Osteocyte (in vitro differentiated cells): ENCODE measurements around the gene NUP98. TPM values are rescaled to one million over a fixed set of nuclear protein-coding genes. Genes with fewer than 3 reads are reported as not detected.

ENCODE experiments used
- DNase-seq: peaks from one replicate; pipeline ENCODE4 v3.0.0; 2021; ENCODE audit warnings: mixed read lengths; ENCODE audit not compliant: unreplicated experiment; ENCODE audit errors: extremely low spot score
- H3K27ac Mint-ChIP-seq: one replicate; pipeline ENCODE4 v1.8.0; 2021; ENCODE audit warnings: mild to moderate bottlenecking, mixed read lengths; ENCODE audit not compliant: unreplicated experiment
- H3K27me3 Mint-ChIP-seq: one replicate; pipeline ENCODE4 v1.8.0; 2021; ENCODE audit warnings: mixed read lengths; ENCODE audit not compliant: unreplicated experiment
- H3K36me3 Mint-ChIP-seq: one replicate; pipeline ENCODE4 v1.8.0; 2021; ENCODE audit warnings: mixed read lengths; ENCODE audit not compliant: unreplicated experiment
- H3K4me1 Mint-ChIP-seq: one replicate; pipeline ENCODE4 v1.8.0; 2021; ENCODE audit warnings: mixed read lengths; ENCODE audit not compliant: unreplicated experiment
- H3K4me3 Mint-ChIP-seq: one replicate; pipeline ENCODE4 v1.8.0; 2021; ENCODE audit warnings: mild to moderate bottlenecking, moderate library complexity, mixed read lengths; ENCODE audit not compliant: unreplicated experiment
- H3K9me3 Mint-ChIP-seq: one replicate; pipeline ENCODE4 v1.8.0; 2021; ENCODE audit warnings: mixed read lengths; ENCODE audit not compliant: unreplicated experiment
- CTCF ChIP-seq: fragments of 200-600 bp; sonication (generic); IDR thresholded peaks from 2 replicates; pipeline ENCODE4 v1.5.0; 2021; ENCODE audit warnings: antibody characterized with exemption, mild to moderate bottlenecking, moderate library complexity
- total RNA-seq: library from RNA; stranded (reverse); gene quantifications from 2 replicates; pipeline ENCODE4 v1.2.1, GENCODE V29; 2021

Gene NUP98
- total RNA-seq, 1 donor from 2014 or later, result 68.9 TPM

GRCh38 chr11:3764266-3764665 lies 33.1 kb downstream of the NUP98 start:
- H3K27ac Mint-ChIP-seq, result no peak overlapping the region
- H3K4me1 Mint-ChIP-seq, result no peaks in the 10 kb centered on the region
- no peaks in the 10 kb centered on the region for H3K27me3 Mint-ChIP-seq
- H3K4me3 Mint-ChIP-seq, result no peak overlapping the region
- H3K36me3 Mint-ChIP-seq, result peaks cover 57% of the 10 kb centered on the region
- DNase-seq, result no peak
- no peaks in the 10 kb centered on the region for H3K9me3 Mint-ChIP-seq
- no peak for TF ChIP-seq CTCF

DNA sequence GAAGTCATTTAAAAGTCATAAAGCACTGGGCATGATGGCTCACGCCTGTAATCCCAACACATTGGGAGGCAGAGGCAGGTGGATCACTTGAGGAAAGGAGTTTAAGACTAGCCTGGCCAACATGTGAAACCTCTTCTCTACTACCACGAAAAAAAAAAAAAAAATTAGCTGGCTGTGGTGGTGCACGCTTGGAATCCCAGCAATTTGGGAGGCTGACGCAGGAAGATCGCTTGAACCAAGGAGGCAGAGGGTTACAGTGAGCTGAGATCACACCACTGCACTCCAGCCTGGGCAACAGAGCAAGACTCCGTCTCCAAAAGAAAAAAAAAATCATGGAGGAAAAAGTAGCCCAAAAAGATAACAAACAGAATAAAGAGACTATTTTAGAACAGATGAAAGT lies 42.2 kb downstream of the NUP98 start:
- no peak for TF ChIP-seq CTCF
- Mint-ChIP-seq H3K9me3 (no peaks in the 10 kb centered on the region), H3K27me3 (no peaks in the 10 kb centered on the region), H3K4me1 (no peaks in the 10 kb centered on the region), H3K4me3 (no peak overlapping the region), H3K36me3 (peaks cover 46% of the 10 kb centered on the region), H3K27ac (no peak overlapping the region)
- no peak for DNase-seq

DNA sequence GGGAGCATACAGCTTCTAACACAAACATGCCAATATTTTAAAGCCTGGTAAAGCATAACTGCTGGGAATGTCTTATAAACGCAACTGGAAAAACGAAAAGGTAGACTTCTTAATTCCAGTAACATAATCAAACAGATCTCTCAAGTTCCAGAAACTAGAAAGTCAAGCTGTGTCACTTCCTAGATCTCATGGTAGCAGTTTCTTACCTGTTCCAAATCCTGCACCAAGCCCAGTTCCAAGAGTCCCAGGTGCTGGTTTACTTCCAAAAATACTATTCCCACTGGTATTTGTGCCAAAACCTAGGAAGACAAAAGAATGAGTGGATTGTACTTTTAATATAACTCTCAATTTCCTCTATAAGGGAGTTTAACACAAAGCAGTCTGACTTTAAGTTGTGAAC lies 44.2 kb downstream of the NUP98 start:
- Mint-ChIP-seq H3K27ac (no peak overlapping the region), H3K4me3 (no peak overlapping the region), H3K27me3 (no peaks in the 10 kb centered on the region), H3K9me3 (no peaks in the 10 kb centered on the region), H3K4me1 (no peaks in the 10 kb centered on the region), H3K36me3 (peaks cover 34% of the 10 kb centered on the region)
- DNase-seq, result no peak
- no peak for TF ChIP-seq CTCF

DNA sequence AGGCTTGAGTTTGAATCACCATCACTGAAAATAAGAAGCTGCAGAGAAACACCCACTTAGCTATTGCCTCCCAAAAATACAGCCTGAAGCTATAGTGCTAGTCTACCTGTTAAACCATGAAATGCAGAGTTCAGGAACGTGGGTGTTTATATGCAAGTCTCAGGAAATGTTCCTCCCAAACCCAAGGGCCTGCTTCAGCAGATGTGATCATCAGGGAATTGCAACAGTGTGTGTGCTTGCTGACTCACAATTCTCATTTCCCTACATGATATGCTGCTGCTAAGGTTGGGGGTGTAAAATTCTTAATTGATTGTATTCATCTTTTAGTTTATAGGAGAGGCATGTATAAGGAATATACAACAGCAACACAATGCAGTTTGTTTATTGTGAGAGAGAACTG lies 49.6 kb downstream of the NUP98 start:
- no peak overlapping the region for H3K27ac Mint-ChIP-seq
- H3K27me3 Mint-ChIP-seq, result no peaks in the 10 kb centered on the region
- peaks cover 2% of the 10 kb centered on the region for H3K4me1 Mint-ChIP-seq
- H3K36me3 Mint-ChIP-seq, result peaks cover 35% of the 10 kb centered on the region
- no peak for TF ChIP-seq CTCF
- no peaks in the 10 kb centered on the region for H3K9me3 Mint-ChIP-seq
- no peak for DNase-seq
- H3K4me3 Mint-ChIP-seq, result no peak overlapping the region

- Mint-ChIP-seq H3K27me3 (no peaks in the 10 kb centered on the region), H3K36me3 (peaks cover 43% of the 10 kb centered on the region), H3K4me3 (no peak overlapping the region), H3K27ac (no peak overlapping the region), H3K4me1 (peaks cover 2% of the 10 kb centered on the region), H3K9me3 (no peaks in the 10 kb centered on the region)
- no peak for DNase-seq
- no peak for TF ChIP-seq CTCF
Measured at GRCh38 chr11:3745161-3745560, 52.2 kb downstream of the NUP98 start.
